ENCODE data around the gene DRC7.

Gene DRC7

GRCh38 chr16:57688987-57689761, 5.4 kb upstream of the DRC7 start:
- Histone ChIP-seq H3K36me3 (ENCODE audit: control insufficient read depth, insufficient read depth, low read length, severe bottlenecking) (no peaks in the 10 kb centered on the region), H3K9ac (ENCODE audit: low read length) (no peak overlapping the region), H3K4me3 (ENCODE audit: low read length) (no peak overlapping the region), H3K9me3 (ENCODE audit: control insufficient read depth, low read length) (no peaks in the 10 kb centered on the region), H3K27me3 (replicated peaks; ENCODE audit: control insufficient read depth, insufficient read depth, low read length) (peaks cover 44% of the 10 kb centered on the region), H3K4me1 (ENCODE audit: control insufficient read depth, insufficient read depth, low read length) (no peaks in the 10 kb centered on the region)
- DNase-seq (ENCODE audit: low read depth): no peak

GRCh38 chr16:57689762-57690558, 4.6 kb upstream of the DRC7 start:
- peaks cover 39% of the 10 kb centered on the region for H3K27me3 ChIP-seq (replicated peaks; ENCODE audit: control insufficient read depth, insufficient read depth, low read length)
- no peaks in the 10 kb centered on the region for H3K9me3 ChIP-seq (ENCODE audit: control insufficient read depth, low read length)
- no peaks in the 10 kb centered on the region for H3K4me1 ChIP-seq (ENCODE audit: control insufficient read depth, insufficient read depth, low read length)
- DNase-seq (ENCODE audit: low read depth): no peak
- H3K9ac ChIP-seq (ENCODE audit: low read length): no peak overlapping the region
- no peak overlapping the region for H3K4me3 ChIP-seq (ENCODE audit: low read length)
- H3K36me3 ChIP-seq (ENCODE audit: control insufficient read depth, insufficient read depth, low read length, severe bottlenecking): no peaks in the 10 kb centered on the region

- Histone ChIP-seq H3K27me3 (replicated peaks; ENCODE audit: control insufficient read depth, insufficient read depth, low read length) (peaks cover 45% of the 10 kb centered on the region), H3K4me3 (ENCODE audit: low read length) (no peak overlapping the region), H3K9ac (ENCODE audit: low read length) (no peak overlapping the region), H3K9me3 (ENCODE audit: control insufficient read depth, low read length) (no peaks in the 10 kb centered on the region), H3K4me1 (ENCODE audit: control insufficient read depth, insufficient read depth, low read length) (no peaks in the 10 kb centered on the region), H3K36me3 (ENCODE audit: control insufficient read depth, insufficient read depth, low read length, severe bottlenecking) (no peaks in the 10 kb centered on the region)
- no peak for DNase-seq (ENCODE audit: low read depth)
These were observed 3.7 kb upstream of the DRC7 start for GRCh38 chr16:57690782-57691471.

GRCh38 chr16:57692636-57693035, 2.0 kb upstream of the DRC7 start:
- peaks cover 37% of the 10 kb centered on the region for H3K27me3 ChIP-seq (replicated peaks; ENCODE audit: control insufficient read depth, insufficient read depth, low read length)
- no peak for DNase-seq (ENCODE audit: low read depth)
- H3K9me3 ChIP-seq (ENCODE audit: control insufficient read depth, low read length): no peaks in the 10 kb centered on the region
- H3K36me3 ChIP-seq (ENCODE audit: control insufficient read depth, insufficient read depth, low read length, severe bottlenecking): no peaks in the 10 kb centered on the region
- no peak overlapping the region for H3K9ac ChIP-seq (ENCODE audit: low read length)
- H3K4me3 ChIP-seq (ENCODE audit: low read length): no peak overlapping the region
- no peaks in the 10 kb centered on the region for H3K4me1 ChIP-seq (ENCODE audit: control insufficient read depth, insufficient read depth, low read length)

GRCh38 chr16:57693550-57693949, 1.1 kb upstream of the DRC7 start:
- H3K9me3 ChIP-seq (ENCODE audit: control insufficient read depth, low read length): no peaks in the 10 kb centered on the region
- no peak overlapping the region for H3K9ac ChIP-seq (ENCODE audit: low read length)
- H3K36me3 ChIP-seq (ENCODE audit: control insufficient read depth, insufficient read depth, low read length, severe bottlenecking): no peaks in the 10 kb centered on the region
- H3K27me3 ChIP-seq (replicated peaks; ENCODE audit: control insufficient read depth, insufficient read depth, low read length): peaks cover 40% of the 10 kb centered on the region
- H3K4me3 ChIP-seq (ENCODE audit: low read length): no peak overlapping the region
- DNase-seq (ENCODE audit: low read depth): no peak
- H3K4me1 ChIP-seq (ENCODE audit: control insufficient read depth, insufficient read depth, low read length): no peaks in the 10 kb centered on the region

- Histone ChIP-seq H3K4me3 (ENCODE audit: low read length) (no peak overlapping the region), H3K9ac (ENCODE audit: low read length) (no peak overlapping the region), H3K4me1 (ENCODE audit: control insufficient read depth, insufficient read depth, low read length) (no peaks in the 10 kb centered on the region), H3K27me3 (replicated peaks; ENCODE audit: control insufficient read depth, insufficient read depth, low read length) (peaks cover 41% of the 10 kb centered on the region), H3K36me3 (ENCODE audit: control insufficient read depth, insufficient read depth, low read length, severe bottlenecking) (no peaks in the 10 kb centered on the region), H3K9me3 (ENCODE audit: control insufficient read depth, low read length) (no peaks in the 10 kb centered on the region)
- DNase-seq (ENCODE audit: low read depth): no peak
These were observed 328 bp upstream of the DRC7 start for GRCh38 chr16:57694231-57694724.

- no peaks in the 10 kb centered on the region for H3K9me3 ChIP-seq (ENCODE audit: control insufficient read depth, low read length)
- no peaks in the 10 kb centered on the region for H3K36me3 ChIP-seq (ENCODE audit: control insufficient read depth, insufficient read depth, low read length, severe bottlenecking)
- no peaks in the 10 kb centered on the region for H3K4me1 ChIP-seq (ENCODE audit: control insufficient read depth, insufficient read depth, low read length)
- no peak overlapping the region for H3K9ac ChIP-seq (ENCODE audit: low read length)
- H3K27me3 ChIP-seq (replicated peaks; ENCODE audit: control insufficient read depth, insufficient read depth, low read length): peaks cover 34% of the 10 kb centered on the region
- DNase-seq (ENCODE audit: low read depth): no peak
- no peak overlapping the region for H3K4me3 ChIP-seq (ENCODE audit: low read length)
These were observed 1.1 kb downstream of the DRC7 start for GRCh38 chr16:57695680-57696069.

- Histone ChIP-seq H3K4me1 (ENCODE audit: control insufficient read depth, insufficient read depth, low read length) (no peaks in the 10 kb centered on the region), H3K9me3 (ENCODE audit: control insufficient read depth, low read length) (no peaks in the 10 kb centered on the region), H3K4me3 (ENCODE audit: low read length) (no peak overlapping the region), H3K9ac (ENCODE audit: low read length) (no peak overlapping the region), H3K36me3 (ENCODE audit: control insufficient read depth, insufficient read depth, low read length, severe bottlenecking) (no peaks in the 10 kb centered on the region), H3K27me3 (replicated peaks; ENCODE audit: control insufficient read depth, insufficient read depth, low read length) (peaks cover 28% of the 10 kb centered on the region)
- DNase-seq (ENCODE audit: low read depth): no peak
These were observed 1.6 kb downstream of the DRC7 start for GRCh38 chr16:57696240-57696639.

- Histone ChIP-seq H3K36me3 (ENCODE audit: control insufficient read depth, insufficient read depth, low read length, severe bottlenecking) (no peaks in the 10 kb centered on the region), H3K27me3 (replicated peaks; ENCODE audit: control insufficient read depth, insufficient read depth, low read length) (peaks cover 27% of the 10 kb centered on the region), H3K4me3 (ENCODE audit: low read length) (no peak overlapping the region), H3K4me1 (ENCODE audit: control insufficient read depth, insufficient read depth, low read length) (no peaks in the 10 kb centered on the region), H3K9me3 (ENCODE audit: control insufficient read depth, low read length) (no peaks in the 10 kb centered on the region), H3K9ac (ENCODE audit: low read length) (no peak overlapping the region)
- DNase-seq (ENCODE audit: low read depth): no peak
These were observed 3.4 kb downstream of the DRC7 start for GRCh38 chr16:57697896-57698537.

GRCh38 chr16:57698812-57699405, 4.3 kb downstream of the DRC7 start:
- Histone ChIP-seq H3K9me3 (ENCODE audit: control insufficient read depth, low read length) (no peaks in the 10 kb centered on the region), H3K9ac (ENCODE audit: low read length) (no peak overlapping the region), H3K4me1 (ENCODE audit: control insufficient read depth, insufficient read depth, low read length) (no peaks in the 10 kb centered on the region), H3K27me3 (replicated peaks; ENCODE audit: control insufficient read depth, insufficient read depth, low read length) (peaks cover 32% of the 10 kb centered on the region), H3K36me3 (ENCODE audit: control insufficient read depth, insufficient read depth, low read length, severe bottlenecking) (no peaks in the 10 kb centered on the region), H3K4me3 (ENCODE audit: low read length) (no peak overlapping the region)
- DNase-seq (ENCODE audit: low read depth): no peak

All from adipocyte (in vitro differentiated cells).